H1 (cell line): ENCODE measurements around the gene RIF1. TPM values are rescaled to one million over a fixed set of nuclear protein-coding genes. Genes with fewer than 3 reads are reported as not detected.

Experiments used
- CBX5 ChIP-seq: fragments of 300-800, 300-1000 bp; sonication (generic); IDR thresholded peaks from 2 replicates; pipeline ENCODE4 v1.7.1; 2016; ENCODE audit warnings: antibody characterized with exemption, low read length, low read depth
- CTCF ChIP-seq, 3 experiments: IDR thresholded peaks; 1 replicate in 2 of 3; 2 replicates in 1 of 3; pipeline versions ENCODE4 v1.5.1 to v1.6.1; 2011; ENCODE audit warnings: low read length in 3 of 3, mild to moderate bottlenecking in 3 of 3, inconsistent platforms in 2 of 3, low read depth in 1 of 3, moderate library complexity in 1 of 3; ENCODE audit not compliant: insufficient read depth in 1 of 3; ENCODE audit errors: control extremely low read depth in 1 of 3
- POU5F1 ChIP-seq: IDR thresholded peaks from 2 replicates; pipeline ENCODE4 v1.6.1; 2011; ENCODE audit warnings: low read depth, mild to moderate bottlenecking, low read length, moderate library complexity
- SIN3A ChIP-seq, 2 experiments: IDR thresholded peaks in 1 of 2; conservative IDR thresholded peaks in 1 of 2; 2 replicates each; pipeline ENCODE4 v1.6.1; 2011 to 2012; ENCODE audit warnings: low read length in 2 of 2, improper control_type of control experiment in 1 of 2, low read depth in 1 of 2, mild to moderate bottlenecking in 1 of 2
- SRF ChIP-seq: IDR thresholded peaks from 2 replicates; pipeline ENCODE4 v1.6.1; 2011; ENCODE audit warnings: mild to moderate bottlenecking, low read depth, low read length, moderate library complexity
- TBP ChIP-seq: IDR thresholded peaks from 2 replicates; pipeline ENCODE4 v1.6.1; 2011; ENCODE audit warnings: low read depth, low read length, improper control_type of control experiment
- polyA plus RNA-seq, 7 experiments: library from polyadenylated mRNA; depleted of rRNA in 3 of 7; stranded (reverse) in 5 of 7; unstranded in 2 of 7; fragments of >200 nt in 5 of 7; fragments of 200-250 nt in 2 of 7; gene quantifications; 1 replicate in 5 of 7; 2 replicates in 1 of 7; 4 replicates in 1 of 7; pipeline versions ENCODE4 v1.2.1 to v1.2.3, GENCODE V29; 2011 to 2013; ENCODE audit warnings: missing spikeins in 2 of 7, mixed read lengths in 2 of 7
- total RNA-seq: library from RNA; stranded (reverse); fragmentation: NEBNext Ultra II Directional; extraction: Animal tissue kit (Norgen Biotek cat#: 25700); gene quantifications from 2 replicates; pipeline ENCODE4 v1.2.1, GENCODE V29; 2021
- TF ChIP-seq, protein P1 (sequence below): fragments of 300-600 bp; sonication (generic); IDR thresholded peaks from 2 replicates; pipeline ENCODE4 v1.7.1; 2012; ENCODE audit warnings: low read length, moderate library complexity, mild to moderate bottlenecking, inconsistent platforms; ENCODE audit not compliant: insufficient replicate concordance

The RIF1 gene
- total and polyA plus RNA-seq, 2 of the 8 experiments (the other 6 are each of a cell fraction or from before 2014, with no cell fraction given), result 9.5 to 104 TPM

GRCh38 chr2:151399981-151400380 lies 9.7 kb upstream of the RIF1 start (continued):
- TF ChIP-seq SIN3A (conservative IDR thresholded peaks at IDR 0.05 in 1 of 2, IDR thresholded peaks at IDR 0.05 in 1 of 2; ENCODE audit: low read depth in 1 of 2, low read length in 2 of 2), result no peak
- TF ChIP-seq CBX5, result no peak
- no peak for TF ChIP-seq CTCF (IDR thresholded peaks at IDR 0.05; ENCODE audit: control extremely low read depth in 1 of 3, insufficient read depth in 1 of 3, low read depth in 1 of 3, low read length in 3 of 3)
- TF ChIP-seq POU5F1, result no peak
- TF ChIP-seq, protein P1, sequence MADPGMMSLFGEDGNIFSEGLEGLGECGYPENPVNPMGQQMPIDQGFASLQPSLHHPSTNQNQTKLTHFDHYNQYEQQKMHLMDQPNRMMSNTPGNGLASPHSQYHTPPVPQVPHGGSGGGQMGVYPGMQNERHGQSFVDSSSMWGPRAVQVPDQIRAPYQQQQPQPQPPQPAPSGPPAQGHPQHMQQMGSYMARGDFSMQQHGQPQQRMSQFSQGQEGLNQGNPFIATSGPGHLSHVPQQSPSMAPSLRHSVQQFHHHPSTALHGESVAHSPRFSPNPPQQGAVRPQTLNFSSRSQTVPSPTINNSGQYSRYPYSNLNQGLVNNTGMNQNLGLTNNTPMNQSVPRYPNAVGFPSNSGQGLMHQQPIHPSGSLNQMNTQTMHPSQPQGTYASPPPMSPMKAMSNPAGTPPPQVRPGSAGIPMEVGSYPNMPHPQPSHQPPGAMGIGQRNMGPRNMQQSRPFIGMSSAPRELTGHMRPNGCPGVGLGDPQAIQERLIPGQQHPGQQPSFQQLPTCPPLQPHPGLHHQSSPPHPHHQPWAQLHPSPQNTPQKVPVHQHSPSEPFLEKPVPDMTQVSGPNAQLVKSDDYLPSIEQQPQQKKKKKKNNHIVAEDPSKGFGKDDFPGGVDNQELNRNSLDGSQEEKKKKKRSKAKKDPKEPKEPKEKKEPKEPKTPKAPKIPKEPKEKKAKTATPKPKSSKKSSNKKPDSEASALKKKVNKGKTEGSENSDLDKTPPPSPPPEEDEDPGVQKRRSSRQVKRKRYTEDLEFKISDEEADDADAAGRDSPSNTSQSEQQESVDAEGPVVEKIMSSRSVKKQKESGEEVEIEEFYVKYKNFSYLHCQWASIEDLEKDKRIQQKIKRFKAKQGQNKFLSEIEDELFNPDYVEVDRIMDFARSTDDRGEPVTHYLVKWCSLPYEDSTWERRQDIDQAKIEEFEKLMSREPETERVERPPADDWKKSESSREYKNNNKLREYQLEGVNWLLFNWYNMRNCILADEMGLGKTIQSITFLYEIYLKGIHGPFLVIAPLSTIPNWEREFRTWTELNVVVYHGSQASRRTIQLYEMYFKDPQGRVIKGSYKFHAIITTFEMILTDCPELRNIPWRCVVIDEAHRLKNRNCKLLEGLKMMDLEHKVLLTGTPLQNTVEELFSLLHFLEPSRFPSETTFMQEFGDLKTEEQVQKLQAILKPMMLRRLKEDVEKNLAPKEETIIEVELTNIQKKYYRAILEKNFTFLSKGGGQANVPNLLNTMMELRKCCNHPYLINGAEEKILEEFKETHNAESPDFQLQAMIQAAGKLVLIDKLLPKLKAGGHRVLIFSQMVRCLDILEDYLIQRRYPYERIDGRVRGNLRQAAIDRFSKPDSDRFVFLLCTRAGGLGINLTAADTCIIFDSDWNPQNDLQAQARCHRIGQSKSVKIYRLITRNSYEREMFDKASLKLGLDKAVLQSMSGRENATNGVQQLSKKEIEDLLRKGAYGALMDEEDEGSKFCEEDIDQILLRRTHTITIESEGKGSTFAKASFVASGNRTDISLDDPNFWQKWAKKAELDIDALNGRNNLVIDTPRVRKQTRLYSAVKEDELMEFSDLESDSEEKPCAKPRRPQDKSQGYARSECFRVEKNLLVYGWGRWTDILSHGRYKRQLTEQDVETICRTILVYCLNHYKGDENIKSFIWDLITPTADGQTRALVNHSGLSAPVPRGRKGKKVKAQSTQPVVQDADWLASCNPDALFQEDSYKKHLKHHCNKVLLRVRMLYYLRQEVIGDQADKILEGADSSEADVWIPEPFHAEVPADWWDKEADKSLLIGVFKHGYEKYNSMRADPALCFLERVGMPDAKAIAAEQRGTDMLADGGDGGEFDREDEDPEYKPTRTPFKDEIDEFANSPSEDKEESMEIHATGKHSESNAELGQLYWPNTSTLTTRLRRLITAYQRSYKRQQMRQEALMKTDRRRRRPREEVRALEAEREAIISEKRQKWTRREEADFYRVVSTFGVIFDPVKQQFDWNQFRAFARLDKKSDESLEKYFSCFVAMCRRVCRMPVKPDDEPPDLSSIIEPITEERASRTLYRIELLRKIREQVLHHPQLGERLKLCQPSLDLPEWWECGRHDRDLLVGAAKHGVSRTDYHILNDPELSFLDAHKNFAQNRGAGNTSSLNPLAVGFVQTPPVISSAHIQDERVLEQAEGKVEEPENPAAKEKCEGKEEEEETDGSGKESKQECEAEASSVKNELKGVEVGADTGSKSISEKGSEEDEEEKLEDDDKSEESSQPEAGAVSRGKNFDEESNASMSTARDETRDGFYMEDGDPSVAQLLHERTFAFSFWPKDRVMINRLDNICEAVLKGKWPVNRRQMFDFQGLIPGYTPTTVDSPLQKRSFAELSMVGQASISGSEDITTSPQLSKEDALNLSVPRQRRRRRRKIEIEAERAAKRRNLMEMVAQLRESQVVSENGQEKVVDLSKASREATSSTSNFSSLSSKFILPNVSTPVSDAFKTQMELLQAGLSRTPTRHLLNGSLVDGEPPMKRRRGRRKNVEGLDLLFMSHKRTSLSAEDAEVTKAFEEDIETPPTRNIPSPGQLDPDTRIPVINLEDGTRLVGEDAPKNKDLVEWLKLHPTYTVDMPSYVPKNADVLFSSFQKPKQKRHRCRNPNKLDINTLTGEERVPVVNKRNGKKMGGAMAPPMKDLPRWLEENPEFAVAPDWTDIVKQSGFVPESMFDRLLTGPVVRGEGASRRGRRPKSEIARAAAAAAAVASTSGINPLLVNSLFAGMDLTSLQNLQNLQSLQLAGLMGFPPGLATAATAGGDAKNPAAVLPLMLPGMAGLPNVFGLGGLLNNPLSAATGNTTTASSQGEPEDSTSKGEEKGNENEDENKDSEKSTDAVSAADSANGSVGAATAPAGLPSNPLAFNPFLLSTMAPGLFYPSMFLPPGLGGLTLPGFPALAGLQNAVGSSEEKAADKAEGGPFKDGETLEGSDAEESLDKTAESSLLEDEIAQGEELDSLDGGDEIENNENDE, result no peak
- no peak for TF ChIP-seq TBP
- TF ChIP-seq SRF, result no peak
